ENCODE data around the gene HOPX.
"Not testable (repeated sequence)": the region's sequence is repeated elsewhere in the genome, so short reads cannot be mapped to it uniquely, and the experiment has no call there.

Gene HOPX

DNA sequence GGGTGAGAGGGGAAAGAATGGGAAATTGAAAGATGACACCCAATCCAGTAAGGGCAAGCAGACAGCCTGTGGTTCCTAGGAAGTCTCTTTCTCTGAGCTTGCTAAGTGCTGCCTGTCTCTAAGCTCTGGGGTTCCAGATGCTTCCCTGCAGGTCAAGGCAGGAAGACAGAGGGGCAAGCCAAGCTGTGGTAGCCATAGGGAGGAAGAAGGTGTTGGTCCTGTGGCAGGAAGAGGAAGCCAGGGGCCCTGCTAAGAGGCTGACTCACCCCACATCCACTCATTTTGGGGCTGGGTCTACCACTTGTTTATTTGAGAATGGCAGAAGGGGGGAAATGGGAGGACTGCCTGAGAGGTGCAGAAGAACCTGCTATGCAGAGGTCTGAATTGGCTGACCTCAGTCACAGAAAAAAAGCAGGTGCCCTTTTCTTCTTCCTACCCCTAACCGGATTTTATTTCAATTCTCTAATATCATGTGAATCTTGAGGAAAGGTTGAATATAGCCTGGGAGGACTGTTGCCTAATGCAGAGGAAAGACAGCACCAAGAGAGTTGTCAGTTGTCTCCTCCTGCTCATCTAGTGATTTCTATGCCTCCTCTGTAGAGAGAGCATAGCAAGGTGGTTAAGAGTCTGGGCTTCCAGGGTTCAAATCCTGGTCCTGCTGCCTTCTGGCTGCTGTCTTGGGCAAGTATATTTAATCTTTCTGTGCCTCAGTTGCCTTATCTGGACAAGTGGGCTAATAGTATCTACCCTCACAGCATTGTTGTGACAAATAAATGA, 27.4 kb downstream of the HOPX start:
- no peak for DNase-seq

- DNase-seq, result no peak
These were observed 28.9 kb downstream of the HOPX start for GRCh38 chr4:56652196-56652595.

- no peak for DNase-seq
These were observed 30.1 kb downstream of the HOPX start for GRCh38 chr4:56651056-56651350.

DNA sequence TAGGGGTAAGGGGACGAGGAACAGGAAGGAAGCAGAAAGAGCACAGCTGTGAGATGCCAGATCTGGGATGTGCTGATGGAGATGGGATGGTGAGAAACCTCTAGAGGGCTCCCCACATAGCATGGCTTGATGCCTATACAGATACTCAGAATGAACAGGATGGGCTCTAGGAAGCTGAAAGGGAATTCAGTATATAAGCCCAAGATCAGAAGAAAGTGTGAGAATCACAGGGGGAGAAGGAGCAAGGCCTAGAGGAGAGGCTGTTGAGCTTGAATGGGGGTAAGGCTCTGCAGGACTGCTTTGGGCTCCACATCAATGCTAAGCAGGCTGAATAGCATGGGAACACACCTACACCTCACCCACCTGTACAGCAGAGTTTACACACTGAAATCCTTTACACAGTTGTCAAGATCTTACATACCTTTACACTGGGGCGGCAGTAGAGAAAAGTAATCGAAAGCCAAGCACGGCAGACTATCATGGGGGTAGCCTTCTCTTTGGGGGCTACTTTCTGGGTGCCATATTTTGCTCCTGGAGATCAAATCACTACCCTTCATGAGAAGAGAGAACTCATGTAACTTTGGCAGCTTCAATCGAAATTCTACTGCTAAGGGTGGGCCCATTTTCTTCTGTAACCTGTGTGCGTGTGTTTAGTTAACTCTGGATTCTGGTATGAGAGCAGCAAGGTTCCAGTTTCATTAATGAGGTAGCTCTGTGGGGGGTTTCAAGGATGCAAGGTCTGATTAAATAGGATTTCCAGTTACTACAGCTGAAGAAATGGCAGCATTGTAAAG, 30.6 kb downstream of the HOPX start:
- DNase-seq, result no peak

GRCh38 chr4:56649445-56650261, 31.4 kb downstream of the HOPX start:
- DNase-seq, result no peak

DNA sequence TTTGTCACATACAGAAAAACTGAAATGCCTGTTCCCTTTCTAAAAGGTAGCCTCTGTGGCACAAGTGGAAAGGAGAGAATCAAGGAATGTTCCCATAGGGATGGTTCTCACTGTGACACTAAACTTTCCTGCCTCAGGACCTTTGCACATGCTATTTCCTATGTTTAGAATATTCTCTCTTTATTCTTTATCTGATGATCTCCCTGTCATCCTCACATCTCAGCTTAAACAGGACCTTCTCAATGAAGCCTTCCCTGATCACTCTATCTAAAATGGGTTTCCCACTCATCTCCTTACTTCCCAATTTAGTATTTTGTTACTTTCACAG, 32.3 kb downstream of the HOPX start:
- DNase-seq, result no peak

DNA sequence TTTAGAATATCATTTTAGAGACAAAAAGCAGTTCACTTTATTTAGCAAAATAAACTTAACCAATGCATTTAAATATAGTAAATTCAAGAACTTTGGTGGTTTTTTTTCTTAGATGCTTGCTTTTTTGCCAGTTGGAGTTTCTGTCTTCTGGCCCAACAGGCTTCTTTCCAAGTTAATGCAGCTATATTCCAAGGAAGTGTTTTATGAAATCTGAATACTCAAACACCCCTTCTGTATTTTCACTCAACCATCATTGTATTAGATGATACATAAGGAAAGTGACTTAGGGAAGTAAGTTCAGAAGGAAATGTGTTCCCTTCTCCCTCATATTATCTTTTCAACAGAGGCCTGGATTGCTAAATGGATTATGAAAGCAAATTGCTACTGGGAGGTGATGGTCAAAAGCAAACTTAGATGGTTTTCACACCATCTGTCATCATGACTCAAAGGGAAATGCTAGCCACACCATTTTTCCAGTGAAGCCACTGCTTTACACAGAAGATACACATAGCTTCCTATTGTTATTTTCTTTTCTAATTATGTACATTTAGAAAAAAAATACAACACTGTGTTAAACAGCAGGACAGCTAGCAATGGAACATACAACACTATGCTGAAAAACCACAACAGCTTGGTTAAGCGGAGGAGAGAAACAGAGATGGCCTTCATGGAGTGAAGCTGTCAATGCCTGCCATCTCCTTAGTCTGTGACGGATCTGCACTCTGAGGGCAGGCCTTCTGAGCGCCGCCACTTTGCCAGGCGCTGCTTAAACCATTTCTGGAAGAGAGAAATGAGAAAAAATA, 32.9 kb downstream of the HOPX start:
- no peak for DNase-seq

DNA sequence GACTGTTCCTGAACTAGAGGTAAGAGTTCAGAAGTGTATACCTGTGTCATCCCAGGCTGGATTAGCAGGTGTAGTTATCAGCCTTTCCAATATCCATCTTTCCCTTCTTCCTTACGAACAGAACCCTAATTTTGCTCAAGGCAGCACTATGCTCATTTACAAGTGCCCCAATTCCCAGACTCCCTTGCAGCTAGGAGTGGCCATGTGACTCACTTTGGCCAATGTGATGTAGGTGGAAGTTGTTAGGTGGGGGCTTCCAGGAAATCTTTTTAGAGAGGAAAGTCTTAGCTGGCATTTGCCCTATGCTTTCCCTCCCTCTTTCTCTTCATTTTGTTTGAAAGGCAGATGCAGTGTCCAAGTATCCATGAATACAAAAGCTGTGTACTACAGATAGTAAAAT, 34.8 kb downstream of the HOPX start:
- no peak for DNase-seq

- DNase-seq, result no peak
These were observed 37.5 kb downstream of the HOPX start for GRCh38 chr4:56643596-56643995.

- DNase-seq, result no peak
These were observed 39.5 kb downstream of the HOPX start for GRCh38 chr4:56641494-56642051.

DNA sequence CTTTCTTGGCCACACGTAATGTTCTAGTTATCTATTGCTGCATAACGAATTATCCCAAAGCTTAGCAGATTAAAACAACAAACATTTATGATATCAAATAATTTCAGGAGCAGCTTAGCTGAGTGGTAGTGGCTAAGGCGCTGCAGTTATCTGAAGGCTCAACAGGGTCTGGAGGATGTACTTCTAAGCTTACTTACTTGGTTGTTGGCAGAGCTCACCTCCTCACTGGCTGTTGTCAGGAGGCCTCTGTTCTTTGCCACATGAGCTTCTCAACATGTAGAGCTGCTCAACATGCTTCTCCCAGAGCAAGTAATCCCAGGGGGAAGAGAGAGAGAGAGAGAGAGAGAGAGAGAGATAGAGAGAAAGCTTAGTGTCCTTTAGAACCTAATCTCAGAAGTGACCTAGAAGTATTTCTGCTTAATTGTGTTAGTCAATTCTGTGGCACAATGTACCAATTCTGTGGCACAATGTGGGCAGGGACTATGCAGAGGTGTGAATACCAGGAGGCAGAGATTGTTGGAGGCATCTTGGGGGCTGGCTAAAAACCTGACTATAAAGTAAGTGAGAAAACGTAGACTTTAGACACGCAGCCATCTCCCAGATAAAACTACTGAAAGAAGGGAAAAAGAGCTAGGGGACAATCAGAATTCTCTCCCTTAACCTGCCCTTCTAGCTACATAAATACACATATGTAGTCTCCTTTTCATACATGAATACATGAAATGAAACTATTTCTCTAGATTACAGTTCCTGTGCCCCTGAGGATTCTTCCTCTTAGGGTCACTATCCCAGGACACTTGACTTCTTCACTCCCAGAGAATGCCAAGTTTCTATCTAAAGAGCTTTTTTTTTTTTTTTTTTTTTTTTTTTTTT, 40.2 kb downstream of the HOPX start:
- DNase-seq, result no peak

DNA sequence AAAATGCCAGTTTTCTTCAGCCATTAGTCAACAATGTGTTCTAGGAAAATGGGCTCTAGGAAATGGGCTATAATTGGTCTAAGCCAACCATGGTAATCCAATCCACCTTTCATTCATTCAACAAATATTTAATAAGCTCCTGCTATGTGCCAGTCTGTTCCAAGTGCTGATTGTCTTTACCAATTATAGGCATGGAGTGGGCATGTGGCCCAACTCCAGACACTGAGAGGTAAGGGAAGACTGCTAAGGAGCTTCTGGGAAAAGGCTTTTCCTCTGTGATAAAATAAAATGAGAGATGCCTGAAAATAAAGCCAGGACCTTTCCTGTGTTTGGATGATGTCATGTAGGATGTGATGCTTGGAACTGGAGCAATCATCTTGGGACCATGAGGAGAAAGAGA, 43.3 kb downstream of the HOPX start:
- no peak for DNase-seq

- no peak for DNase-seq
These were observed 43.9 kb downstream of the HOPX start for GRCh38 chr4:56637154-56637553.

DNA sequence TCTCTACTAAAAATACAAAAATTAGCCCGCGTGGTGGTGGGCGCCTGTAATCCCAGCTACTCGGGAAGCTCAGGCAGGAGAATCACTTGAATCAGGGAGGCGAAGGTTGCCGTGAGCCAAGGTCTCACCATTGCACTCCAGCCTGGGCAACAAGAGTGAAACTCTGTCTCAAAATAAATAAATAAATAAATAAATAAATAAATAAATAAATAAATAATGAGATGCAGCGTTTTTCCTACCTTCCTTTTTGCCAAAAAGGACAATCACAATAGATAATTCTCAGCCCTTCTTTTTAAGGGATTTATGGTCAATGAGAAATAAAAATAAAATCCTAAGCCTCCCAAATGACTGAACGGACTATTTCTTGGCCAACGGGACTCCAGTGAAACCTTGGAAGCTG, 46.1 kb downstream of the HOPX start:
- DNase-seq, result not testable (repeated sequence)

DNA sequence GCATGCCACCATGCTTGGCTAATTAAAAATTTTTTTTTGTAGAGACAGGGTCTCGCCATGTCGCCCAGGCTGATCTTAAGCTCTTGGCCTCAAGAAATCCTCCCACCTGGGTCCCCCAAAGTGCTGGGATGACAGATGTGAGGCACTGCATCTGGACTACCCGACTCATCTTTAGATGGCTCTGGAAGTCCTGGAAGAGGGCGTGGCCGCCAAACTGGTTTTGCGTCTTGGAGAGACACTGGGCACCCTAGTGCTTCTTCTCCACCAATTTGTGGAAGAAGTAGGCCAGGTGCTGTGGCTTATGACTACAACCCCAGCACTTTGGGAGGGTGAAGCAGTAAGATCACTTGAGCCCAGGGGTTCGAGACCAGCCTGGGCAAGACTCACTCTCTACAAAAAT, 47.6 kb downstream of the HOPX start:
- DNase-seq, result no peak

GRCh38 chr4:56630876-56631666, 50.0 kb downstream of the HOPX start:
- no peak for DNase-seq

DNA sequence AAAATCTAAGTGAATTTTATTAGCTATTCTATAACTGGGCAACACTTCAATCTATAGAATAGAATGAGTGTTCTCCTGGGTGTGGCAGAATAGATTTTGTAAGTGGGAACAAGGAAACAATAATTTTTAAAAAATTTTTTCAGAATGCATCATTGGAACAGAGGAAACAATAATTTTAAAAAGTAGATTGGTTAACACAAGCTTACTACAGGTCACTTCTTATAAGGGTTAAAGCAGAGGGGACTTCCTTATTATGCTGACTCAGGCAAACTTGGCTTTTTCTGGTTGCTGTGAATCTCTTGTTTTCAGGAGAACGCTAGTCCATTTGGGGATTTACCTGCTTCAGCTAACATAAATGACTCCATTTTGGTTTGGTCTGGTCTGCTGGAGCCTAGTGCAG, 52.5 kb downstream of the HOPX start:
- no peak for DNase-seq

GRCh38 chr4:56627985-56628384, 53.1 kb downstream of the HOPX start:
- DNase-seq, result no peak

GRCh38 chr4:56627375-56627774, 53.7 kb downstream of the HOPX start:
- DNase-seq, result no peak

- no peak for DNase-seq
These were observed 54.1 kb downstream of the HOPX start for GRCh38 chr4:56626963-56627362.

DNA sequence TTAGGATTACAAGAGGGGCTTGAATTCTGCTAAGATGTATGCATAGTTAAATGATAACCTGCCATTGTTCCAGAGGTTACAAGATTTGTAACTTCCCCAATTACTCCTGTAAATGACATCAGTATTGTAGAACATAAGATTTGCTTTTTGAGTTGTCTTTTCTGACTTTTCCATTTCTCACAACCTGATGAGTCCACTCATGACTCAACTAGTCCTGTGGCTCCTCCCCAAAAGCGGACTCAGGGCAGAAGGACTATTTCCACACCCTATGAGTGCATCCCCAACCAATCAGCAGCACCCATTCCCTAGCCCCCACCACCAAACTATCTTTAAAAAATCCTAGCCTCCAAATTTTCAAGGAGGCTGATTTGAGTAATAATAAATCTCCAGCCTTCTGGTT, 54.7 kb downstream of the HOPX start:
- no peak for DNase-seq
